ENCODE results near the gene GLDN.

The GLDN gene

GRCh38 chr15:51367322-51367976 lies 26.0 kb downstream of the GLDN start:
- no peak overlapping the region for H3K27ac ChIP-seq
- H3K9me3 ChIP-seq, result no peaks in the 10 kb centered on the region
- H3K27me3 ChIP-seq, result no peaks in the 10 kb centered on the region
- peaks cover 11% of the 10 kb centered on the region for H3K36me3 ChIP-seq
- TF ChIP-seq CTCF (IDR thresholded peaks at IDR 0.05), result no peak
- peaks cover 14 to 18% of the 10 kb centered on the region in 2 experiments for H3K4me1 ChIP-seq (ENCODE audit: control insufficient read depth in 1 of 2, insufficient read depth in 1 of 2, low read depth in 1 of 2, low read length in 1 of 2)
- H3K4me3 ChIP-seq (ENCODE audit: low read depth in 1 of 2, low read length in 1 of 2), result no peak overlapping the region

DNA sequence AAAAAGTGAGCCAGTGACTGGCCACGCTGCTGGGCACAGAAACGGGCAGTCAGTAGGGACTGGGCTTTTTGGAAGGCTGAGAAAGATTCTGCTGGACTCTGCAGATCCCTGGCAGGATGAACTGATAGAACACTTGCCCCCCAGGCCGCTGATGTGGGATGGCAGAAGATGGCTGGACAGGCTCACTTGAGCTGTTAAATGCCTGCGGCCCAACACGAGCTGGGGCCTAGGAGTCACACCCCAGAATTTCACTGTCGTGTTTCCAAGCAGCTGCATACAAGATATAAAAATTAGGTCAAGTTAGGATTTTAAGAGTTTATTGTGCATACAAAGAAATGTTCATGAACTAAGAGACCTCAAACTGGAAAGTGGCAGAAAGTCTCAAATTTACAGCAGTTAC lies 26.9 kb downstream of the GLDN start:
- Histone ChIP-seq H3K4me3 (ENCODE audit: low read depth in 1 of 2, low read length in 1 of 2) (no peak overlapping the region), H3K27me3 (no peaks in the 10 kb centered on the region), H3K4me1 (ENCODE audit: control insufficient read depth in 1 of 2, insufficient read depth in 1 of 2, low read depth in 1 of 2, low read length in 1 of 2) (peaks cover 14 to 18% of the 10 kb centered on the region in 2 experiments), H3K27ac (no peak overlapping the region), H3K9me3 (no peaks in the 10 kb centered on the region), H3K36me3 (peaks cover 11% of the 10 kb centered on the region)
- TF ChIP-seq CTCF (IDR thresholded peaks at IDR 0.05), result no peak

DNA sequence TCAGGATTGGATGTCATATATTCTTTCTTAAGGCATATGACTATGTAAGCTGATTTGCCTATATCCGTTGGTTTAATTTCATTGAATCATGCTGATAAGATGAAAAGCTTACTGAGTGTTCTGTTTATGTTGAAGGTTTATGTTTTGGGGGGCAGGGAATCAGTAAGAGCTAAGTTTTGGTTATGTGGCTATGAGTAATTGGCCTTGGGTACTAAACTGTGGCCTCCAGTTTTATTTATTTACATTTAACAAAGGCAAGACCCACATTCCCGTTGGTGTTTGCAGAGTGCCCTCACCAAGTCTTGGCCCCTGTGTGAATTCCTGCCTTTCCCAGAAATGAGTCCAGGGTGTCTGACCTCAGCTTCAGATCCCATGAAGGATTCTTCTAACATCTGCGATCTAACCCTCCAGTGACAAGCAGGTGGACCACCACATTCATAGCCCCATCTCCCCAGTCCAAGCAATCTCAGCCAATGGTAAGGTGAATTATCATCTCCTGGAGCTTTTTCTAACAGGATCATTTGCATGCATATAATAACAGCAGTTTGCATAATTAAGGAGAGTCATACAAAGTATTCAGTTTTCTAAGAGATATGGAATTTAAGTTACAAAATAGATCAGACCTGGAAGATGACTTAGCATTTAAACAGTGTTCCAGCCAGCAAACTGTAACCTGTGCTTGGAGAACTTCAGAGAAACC lies 27.4 kb downstream of the GLDN start:
- Histone ChIP-seq H3K27ac (no peak overlapping the region), H3K27me3 (no peaks in the 10 kb centered on the region), H3K4me1 (ENCODE audit: control insufficient read depth in 1 of 2, insufficient read depth in 1 of 2, low read depth in 1 of 2, low read length in 1 of 2) (peaks cover 14 to 18% of the 10 kb centered on the region in 2 experiments), H3K9me3 (no peaks in the 10 kb centered on the region), H3K4me3 (ENCODE audit: low read depth in 1 of 2, low read length in 1 of 2) (no peak overlapping the region), H3K36me3 (peaks cover 11% of the 10 kb centered on the region)
- TF ChIP-seq CTCF (IDR thresholded peaks at IDR 0.05), result no peak

- Histone ChIP-seq H3K27ac (no peak overlapping the region), H3K9me3 (no peaks in the 10 kb centered on the region), H3K4me3 (ENCODE audit: low read depth in 1 of 2, low read length in 1 of 2) (no peak overlapping the region), H3K27me3 (no peaks in the 10 kb centered on the region), H3K36me3 (peaks cover 11% of the 10 kb centered on the region), H3K4me1 (ENCODE audit: control insufficient read depth in 1 of 2, insufficient read depth in 1 of 2, low read depth in 1 of 2, low read length in 1 of 2) (peaks cover 14 to 18% of the 10 kb centered on the region in 2 experiments)
- no peak for TF ChIP-seq CTCF (IDR thresholded peaks at IDR 0.05)
These were observed 28.0 kb downstream of the GLDN start for GRCh38 chr15:51369451-51369761.

DNA sequence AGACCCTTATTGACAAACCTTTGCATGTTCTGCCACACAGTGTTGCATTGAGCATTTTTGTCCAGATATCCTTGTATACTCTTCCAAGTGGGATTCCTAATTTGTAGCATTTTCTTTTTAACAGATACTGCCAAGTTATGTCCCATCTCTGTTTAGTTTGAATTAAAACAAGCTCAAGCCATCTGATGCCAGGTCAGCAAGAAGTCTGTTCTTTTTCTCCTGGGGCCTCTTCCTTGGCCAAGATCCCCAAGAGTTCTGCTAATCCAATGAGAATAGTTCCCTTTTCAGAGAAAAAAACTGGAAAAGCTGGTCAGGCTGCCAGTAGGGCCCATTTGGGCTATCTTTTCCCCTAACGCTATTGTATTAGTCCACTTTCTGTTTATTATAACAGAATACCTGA lies 29.8 kb downstream of the GLDN start:
- TF ChIP-seq CTCF (IDR thresholded peaks at IDR 0.05), result no peak
- no peak overlapping the region for H3K27ac ChIP-seq
- no peak overlapping the region for H3K4me3 ChIP-seq (ENCODE audit: low read depth in 1 of 2, low read length in 1 of 2)
- peaks cover 14 to 17% of the 10 kb centered on the region in 2 experiments for H3K4me1 ChIP-seq (ENCODE audit: control insufficient read depth in 1 of 2, insufficient read depth in 1 of 2, low read depth in 1 of 2, low read length in 1 of 2)
- no peaks in the 10 kb centered on the region for H3K27me3 ChIP-seq
- peaks cover 11% of the 10 kb centered on the region for H3K36me3 ChIP-seq
- H3K9me3 ChIP-seq, result no peaks in the 10 kb centered on the region

All from neutrophil (primary cell).